ENCODE measurements around the gene CAVIN1.
A peak's percentile ranks its signal among the peaks of the same experiment; 100 is the strongest.
"Not testable (repeated sequence)": the region's sequence is repeated elsewhere in the genome, so short reads cannot be mapped to it uniquely, and the experiment has no call there.

CAVIN1 gene

DNA sequence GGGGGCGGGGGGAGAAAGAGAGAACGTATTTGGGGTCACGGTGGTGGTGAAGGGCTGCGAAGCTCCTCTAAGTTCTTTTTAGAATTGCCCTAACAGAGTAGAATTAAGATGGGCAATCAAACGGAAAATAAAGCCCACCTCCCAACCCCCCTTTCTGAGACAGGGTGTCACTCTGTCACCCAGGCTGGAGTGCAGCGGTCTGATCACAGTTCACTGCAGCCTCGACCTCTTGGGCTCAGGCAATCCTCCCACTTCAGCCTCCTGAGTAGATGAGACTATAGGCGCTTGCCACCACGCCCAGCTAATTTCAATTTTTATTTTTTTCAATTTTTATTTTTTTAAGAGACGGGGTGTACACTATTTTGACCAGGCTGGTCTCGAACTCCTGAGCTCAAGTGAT lies 710 bp upstream of the CAVIN1 start:
- Histone ChIP-seq H3K27me3 (ENCODE audit: control insufficient read depth, insufficient read depth, low read length) (peaks cover 8% of the 10 kb centered on the region), H3K27ac (ENCODE audit: low read depth, low read length) (peak overlapping the region; percentile 98), H3K36me3 (ENCODE audit: control insufficient read depth, insufficient read depth, low read length) (no peaks in the 10 kb centered on the region), H3K4me1 (ENCODE audit: control insufficient read depth, insufficient read depth, low read length) (peaks cover 18% of the 10 kb centered on the region), H3K9ac (ENCODE audit: low read length) (no peak overlapping the region), H3K4me3 (ENCODE audit: low read length) (peak overlapping the region; percentile 95)

DNA sequence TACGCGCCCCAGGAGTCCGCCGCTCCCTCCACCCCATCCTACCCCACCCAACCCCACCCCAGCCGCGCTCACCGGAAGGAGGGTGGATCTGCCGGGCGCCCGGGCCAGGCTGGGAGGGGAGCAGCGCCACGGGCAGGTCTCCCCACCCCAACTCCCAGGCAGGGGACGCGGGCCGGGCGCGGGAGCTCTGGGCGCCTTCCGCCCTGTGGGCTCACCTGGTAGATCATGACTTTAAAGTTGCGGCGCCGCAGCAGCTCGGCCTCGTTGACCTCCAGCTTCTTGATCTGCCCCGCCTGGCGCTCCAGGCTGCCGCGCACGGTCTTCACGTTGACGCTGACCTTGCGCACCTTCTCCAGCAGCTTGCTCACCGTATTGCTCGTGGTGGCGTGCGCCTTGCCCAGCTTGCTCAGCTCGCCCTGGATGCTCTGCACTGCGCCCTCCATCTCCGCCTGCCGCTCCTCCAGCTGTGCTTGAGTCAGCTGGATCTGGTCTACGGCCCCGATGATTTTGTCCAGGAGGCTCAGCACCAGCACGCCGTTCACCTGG lies 571 bp downstream of the CAVIN1 start:
- H3K9ac ChIP-seq (ENCODE audit: low read length) = peak overlapping the region; percentile 83
- peak overlapping the region; percentile 95 for H3K4me3 ChIP-seq (ENCODE audit: low read length)
- peaks cover 8% of the 10 kb centered on the region for H3K27me3 ChIP-seq (ENCODE audit: control insufficient read depth, insufficient read depth, low read length)
- peaks cover 15% of the 10 kb centered on the region for H3K4me1 ChIP-seq (ENCODE audit: control insufficient read depth, insufficient read depth, low read length)
- H3K36me3 ChIP-seq (ENCODE audit: control insufficient read depth, insufficient read depth, low read length) = no peaks in the 10 kb centered on the region
- peak overlapping the region; percentile 98 for H3K27ac ChIP-seq (ENCODE audit: low read depth, low read length)

DNA sequence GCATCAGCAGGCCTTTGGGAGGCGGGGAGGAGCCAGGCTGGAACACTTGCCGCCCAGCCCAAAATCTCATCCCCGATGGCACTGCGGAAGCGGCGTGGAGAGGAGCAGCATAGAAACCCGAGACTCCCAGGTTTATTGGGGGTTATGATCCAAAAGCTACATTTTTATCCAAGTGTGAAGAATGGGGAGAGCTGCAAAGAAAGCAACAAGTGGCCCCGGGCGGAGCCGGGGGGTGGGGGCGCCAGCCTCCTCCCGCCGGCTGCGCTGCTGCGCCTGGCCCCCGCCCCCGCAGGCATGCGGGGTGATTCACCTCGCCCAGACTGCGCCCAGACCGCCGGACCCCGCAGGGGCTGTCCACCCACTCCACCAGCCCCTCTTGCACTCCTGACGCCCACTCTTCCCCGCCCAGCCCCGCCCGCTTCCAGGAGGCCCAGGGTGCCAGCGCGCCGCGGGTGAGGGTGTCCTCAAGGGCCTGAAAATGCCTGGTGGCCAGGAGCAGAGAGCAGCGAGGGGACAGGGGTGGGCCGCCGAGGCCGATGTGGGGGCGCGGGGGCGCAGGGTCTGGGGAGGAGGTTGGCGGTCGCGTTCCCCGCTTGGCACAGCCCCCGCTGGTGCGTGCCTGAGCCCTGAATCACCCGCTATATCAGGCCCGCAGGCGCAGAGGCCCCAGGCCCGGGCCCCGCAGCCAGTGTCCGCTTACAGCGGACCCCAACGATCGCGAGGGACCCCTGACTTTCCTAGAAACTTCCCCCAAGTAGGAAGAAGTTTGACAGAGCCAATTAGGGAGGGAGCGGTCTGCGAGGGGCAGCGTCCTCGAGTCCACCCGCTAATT lies 1.3 kb downstream of the CAVIN1 start:
- Histone ChIP-seq H3K9ac (ENCODE audit: low read length) (peak overlapping the region; percentile 42), H3K4me3 (ENCODE audit: low read length) (peak overlapping the region; percentile 95), H3K27me3 (ENCODE audit: control insufficient read depth, insufficient read depth, low read length) (peaks cover 8% of the 10 kb centered on the region), H3K4me1 (ENCODE audit: control insufficient read depth, insufficient read depth, low read length) (peaks cover 16% of the 10 kb centered on the region), H3K27ac (ENCODE audit: low read depth, low read length) (peak overlapping the region; percentile 98), H3K36me3 (ENCODE audit: control insufficient read depth, insufficient read depth, low read length) (no peaks in the 10 kb centered on the region)

DNA sequence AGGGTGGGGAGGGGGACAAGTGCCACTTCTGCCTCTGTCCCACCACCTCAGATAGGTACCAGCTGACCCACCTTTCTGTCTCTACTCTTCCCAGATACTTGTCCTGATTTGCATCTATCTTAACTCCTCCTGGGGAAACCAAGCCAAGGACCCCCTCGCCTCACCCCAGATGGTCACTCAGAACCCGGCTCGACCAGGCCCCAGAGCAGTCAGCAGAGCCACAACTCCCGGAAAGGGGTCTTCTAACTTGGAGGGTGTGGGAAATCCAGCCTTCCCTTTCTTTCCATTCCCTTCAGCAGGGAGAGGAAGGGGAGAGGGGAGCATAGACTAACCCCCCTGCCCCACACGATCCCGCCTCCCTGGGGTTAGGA lies 1.9 kb downstream of the CAVIN1 start:
- Histone ChIP-seq H3K9ac (ENCODE audit: low read length) (no peak overlapping the region), H3K4me3 (ENCODE audit: low read length) (peak overlapping the region; percentile 95), H3K36me3 (ENCODE audit: control insufficient read depth, insufficient read depth, low read length) (no peaks in the 10 kb centered on the region), H3K4me1 (ENCODE audit: control insufficient read depth, insufficient read depth, low read length) (peaks cover 18% of the 10 kb centered on the region), H3K27ac (ENCODE audit: low read depth, low read length) (peak overlapping the region; percentile 98), H3K27me3 (ENCODE audit: control insufficient read depth, insufficient read depth, low read length) (peaks cover 8% of the 10 kb centered on the region)

DNA sequence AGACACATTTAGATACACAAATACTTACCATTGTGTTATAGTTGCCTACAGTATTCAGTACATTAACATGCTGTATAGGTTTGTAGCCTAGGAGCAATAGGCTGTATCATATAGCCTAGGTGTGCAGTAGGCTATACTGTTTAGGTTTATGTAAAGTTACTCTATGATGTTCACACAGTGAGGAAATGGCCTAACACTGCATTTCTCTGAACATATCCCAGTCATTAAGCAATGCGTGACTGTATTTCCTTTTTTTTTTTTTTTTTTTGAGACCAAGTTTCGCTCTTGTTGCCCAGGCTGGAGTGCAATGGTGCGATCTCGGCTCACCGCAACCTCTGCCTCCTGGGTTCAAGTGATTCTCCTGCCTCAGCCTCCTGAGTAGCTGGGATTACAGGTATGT lies 5.1 kb downstream of the CAVIN1 start:
- H3K27me3 ChIP-seq (ENCODE audit: control insufficient read depth, insufficient read depth, low read length); H3K27ac ChIP-seq (ENCODE audit: low read depth, low read length); H3K9ac ChIP-seq (ENCODE audit: low read length); H3K4me3 ChIP-seq (ENCODE audit: low read length); H3K36me3 ChIP-seq (ENCODE audit: control insufficient read depth, insufficient read depth, low read length): not testable (repeated sequence)
- H3K4me1 ChIP-seq (ENCODE audit: control insufficient read depth, insufficient read depth, low read length) = peaks cover 29% of the 10 kb centered on the region

DNA sequence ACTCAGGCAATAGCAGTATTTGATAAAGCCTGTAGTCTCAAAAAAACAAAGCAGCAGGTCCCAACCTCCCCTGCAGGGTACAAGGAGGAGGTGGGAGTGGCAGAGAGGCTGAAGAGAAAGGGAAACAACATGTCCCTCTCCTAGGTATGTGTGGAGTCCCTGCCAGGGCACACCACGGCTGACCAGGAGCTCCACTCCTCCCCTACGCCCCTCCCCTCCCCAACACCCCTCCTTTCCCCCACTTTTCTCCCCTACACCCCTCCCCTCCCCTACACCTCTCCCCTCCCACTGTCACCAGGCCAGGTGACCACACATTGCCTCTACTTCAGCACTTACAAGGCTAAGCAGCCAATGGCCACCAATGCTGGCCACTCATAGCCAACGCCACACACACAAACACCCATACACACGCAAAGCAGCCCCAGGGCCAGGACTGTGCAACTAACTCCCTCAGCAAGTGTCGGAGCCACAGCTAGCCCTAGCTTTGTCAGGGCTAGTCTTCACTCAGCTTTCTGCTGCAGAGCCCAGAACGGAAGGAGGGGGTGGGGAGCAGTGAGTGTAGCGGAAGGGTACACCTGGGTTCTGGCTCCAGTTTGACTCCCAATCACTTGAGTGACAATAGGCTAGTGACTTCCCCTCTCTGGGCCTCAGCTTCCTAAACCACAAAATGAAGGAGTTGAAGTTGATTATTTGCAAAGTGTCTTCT lies 8.2 kb downstream of the CAVIN1 start:
- H3K36me3 ChIP-seq (ENCODE audit: control insufficient read depth, insufficient read depth, low read length) = no peaks in the 10 kb centered on the region
- H3K27ac ChIP-seq (ENCODE audit: low read depth, low read length) = peak overlapping the region; percentile 42
- H3K27me3 ChIP-seq (ENCODE audit: control insufficient read depth, insufficient read depth, low read length) = no peaks in the 10 kb centered on the region
- peaks cover 34% of the 10 kb centered on the region for H3K4me1 ChIP-seq (ENCODE audit: control insufficient read depth, insufficient read depth, low read length)
- H3K4me3 ChIP-seq (ENCODE audit: low read length) = peak overlapping the region; percentile 19
- H3K9ac ChIP-seq (ENCODE audit: low read length) = no peak overlapping the region

DNA sequence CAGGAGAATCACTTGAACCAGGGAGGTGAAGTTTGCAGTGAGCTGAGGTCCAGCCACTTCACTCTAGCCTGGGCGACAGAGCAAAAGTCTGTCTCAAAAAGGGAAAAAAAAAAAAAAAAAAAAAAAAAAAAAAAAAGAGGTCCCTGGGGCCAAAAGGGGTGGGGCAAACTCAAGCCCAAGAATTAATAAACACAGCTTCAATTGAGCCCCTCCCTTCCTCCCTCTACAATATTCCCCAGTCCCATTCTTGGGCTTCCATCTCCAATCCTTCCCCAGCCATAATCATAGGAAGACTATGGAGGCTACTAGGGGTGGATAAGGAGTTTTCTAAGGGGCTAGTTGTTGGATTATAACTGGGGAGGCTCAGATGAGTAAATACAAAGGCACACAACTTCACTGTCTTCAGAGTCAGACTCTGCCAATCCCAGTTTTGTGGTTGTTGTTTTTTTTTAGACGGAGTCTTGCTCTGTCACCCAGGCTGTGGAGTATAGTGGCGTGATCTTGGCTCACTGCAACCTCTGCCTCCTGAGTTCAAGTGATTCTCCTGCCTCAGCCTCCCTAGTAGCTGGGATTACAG lies 9.5 kb downstream of the CAVIN1 start:
- Histone ChIP-seq H3K4me3 (ENCODE audit: low read length) (no peak overlapping the region), H3K4me1 (ENCODE audit: control insufficient read depth, insufficient read depth, low read length) (peaks cover 38% of the 10 kb centered on the region), H3K9ac (ENCODE audit: low read length) (no peak overlapping the region), H3K36me3 (ENCODE audit: control insufficient read depth, insufficient read depth, low read length) (no peaks in the 10 kb centered on the region), H3K27me3 (ENCODE audit: control insufficient read depth, insufficient read depth, low read length) (no peaks in the 10 kb centered on the region), H3K27ac (ENCODE audit: low read depth, low read length) (peak overlapping the region; percentile 51)

DNA sequence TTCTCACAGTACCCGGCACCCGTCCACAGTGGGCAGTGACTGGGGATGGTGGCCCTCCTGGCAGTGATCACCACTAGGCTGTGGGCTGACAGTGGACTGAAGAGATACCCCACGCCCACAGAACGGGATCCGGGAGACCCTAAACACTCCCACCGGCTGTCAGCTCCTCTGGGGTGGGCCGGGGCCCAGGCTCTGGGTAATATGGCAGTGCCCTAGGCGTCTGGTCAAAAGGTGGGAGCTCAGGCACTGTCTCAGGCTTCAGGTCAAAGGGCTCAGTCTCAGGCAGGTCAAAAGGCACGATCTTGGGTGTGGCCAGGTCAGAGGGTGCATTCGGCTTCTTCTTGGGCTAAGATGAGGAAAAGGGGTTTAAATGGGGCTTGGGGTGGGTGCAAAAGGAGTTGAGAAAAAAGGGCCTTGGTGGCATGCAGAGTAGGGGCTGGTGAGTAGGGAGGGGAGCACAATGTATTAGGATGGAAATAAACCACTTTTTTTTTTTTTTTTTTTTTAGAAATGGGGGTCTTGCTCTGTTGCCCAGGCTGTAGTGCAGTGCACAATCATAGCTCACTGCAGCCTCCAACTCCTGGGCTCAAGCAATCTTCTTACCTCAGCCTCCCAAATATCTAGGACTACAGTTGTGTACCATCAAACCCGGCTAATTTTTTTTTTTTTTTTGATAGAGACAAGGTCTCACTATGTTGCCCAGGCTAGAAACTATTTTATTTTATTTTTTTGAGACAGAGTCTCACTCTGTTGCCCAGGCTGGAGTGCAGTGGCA lies 11.0 kb downstream of the CAVIN1 start:
- no peaks in the 10 kb centered on the region for H3K36me3 ChIP-seq (ENCODE audit: control insufficient read depth, insufficient read depth, low read length)
- peak overlapping the region; percentile 71 for H3K27ac ChIP-seq (ENCODE audit: low read depth, low read length)
- H3K27me3 ChIP-seq (ENCODE audit: control insufficient read depth, insufficient read depth, low read length) = no peaks in the 10 kb centered on the region
- peaks cover 45% of the 10 kb centered on the region for H3K4me1 ChIP-seq (ENCODE audit: control insufficient read depth, insufficient read depth, low read length)
- no peak overlapping the region for H3K9ac ChIP-seq (ENCODE audit: low read length)
- no peak overlapping the region for H3K4me3 ChIP-seq (ENCODE audit: low read length)

DNA sequence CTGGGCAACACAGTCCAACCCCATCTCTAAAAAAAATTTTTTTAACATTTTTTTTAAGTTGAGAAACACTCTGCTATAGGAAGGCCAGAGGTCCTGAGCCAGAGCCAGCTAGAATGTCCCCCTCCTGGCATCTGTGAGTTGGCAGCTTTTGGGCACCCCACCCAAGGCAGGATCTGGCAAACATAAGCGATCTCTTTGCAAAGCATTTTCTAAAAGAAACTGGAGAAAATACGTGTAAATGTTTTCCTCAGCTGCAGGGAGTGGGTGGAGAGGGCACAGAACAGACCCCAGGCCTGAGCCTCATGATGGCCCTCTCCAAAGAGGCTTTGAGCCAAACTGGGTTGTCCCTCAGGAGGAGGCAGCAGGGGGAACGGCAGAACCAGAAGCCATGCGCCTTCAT lies 11.7 kb downstream of the CAVIN1 start:
- no peaks in the 10 kb centered on the region for H3K36me3 ChIP-seq (ENCODE audit: control insufficient read depth, insufficient read depth, low read length)
- H3K27me3 ChIP-seq (ENCODE audit: control insufficient read depth, insufficient read depth, low read length) = no peaks in the 10 kb centered on the region
- peak overlapping the region; percentile 71 for H3K27ac ChIP-seq (ENCODE audit: low read depth, low read length)
- no peak overlapping the region for H3K4me3 ChIP-seq (ENCODE audit: low read length)
- H3K9ac ChIP-seq (ENCODE audit: low read length) = no peak overlapping the region
- peaks cover 48% of the 10 kb centered on the region for H3K4me1 ChIP-seq (ENCODE audit: control insufficient read depth, insufficient read depth, low read length)

DNA sequence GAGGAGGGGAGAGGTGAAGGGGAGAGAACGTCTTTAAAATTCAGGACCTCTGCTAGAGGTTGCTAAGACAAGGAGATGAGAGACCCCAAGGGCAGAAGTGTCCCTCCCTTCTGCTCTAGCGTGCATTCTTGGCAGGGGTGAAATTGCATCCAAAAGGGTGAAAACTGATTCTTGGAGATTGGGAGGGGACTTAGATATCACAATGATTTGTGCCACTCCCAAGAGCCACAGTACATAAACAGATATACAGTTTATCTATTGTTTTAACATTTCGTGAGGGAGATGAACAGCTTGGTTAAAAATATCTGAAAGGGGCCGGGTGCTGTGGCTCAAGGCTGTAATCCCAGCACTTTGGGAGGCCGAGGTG lies 12.8 kb downstream of the CAVIN1 start:
- peaks cover 50% of the 10 kb centered on the region for H3K4me1 ChIP-seq (ENCODE audit: control insufficient read depth, insufficient read depth, low read length)
- no peaks in the 10 kb centered on the region for H3K36me3 ChIP-seq (ENCODE audit: control insufficient read depth, insufficient read depth, low read length)
- H3K27ac ChIP-seq (ENCODE audit: low read depth, low read length) = peak overlapping the region; percentile 77
- H3K27me3 ChIP-seq (ENCODE audit: control insufficient read depth, insufficient read depth, low read length) = no peaks in the 10 kb centered on the region
- no peak overlapping the region for H3K4me3 ChIP-seq (ENCODE audit: low read length)
- H3K9ac ChIP-seq (ENCODE audit: low read length) = no peak overlapping the region

DNA sequence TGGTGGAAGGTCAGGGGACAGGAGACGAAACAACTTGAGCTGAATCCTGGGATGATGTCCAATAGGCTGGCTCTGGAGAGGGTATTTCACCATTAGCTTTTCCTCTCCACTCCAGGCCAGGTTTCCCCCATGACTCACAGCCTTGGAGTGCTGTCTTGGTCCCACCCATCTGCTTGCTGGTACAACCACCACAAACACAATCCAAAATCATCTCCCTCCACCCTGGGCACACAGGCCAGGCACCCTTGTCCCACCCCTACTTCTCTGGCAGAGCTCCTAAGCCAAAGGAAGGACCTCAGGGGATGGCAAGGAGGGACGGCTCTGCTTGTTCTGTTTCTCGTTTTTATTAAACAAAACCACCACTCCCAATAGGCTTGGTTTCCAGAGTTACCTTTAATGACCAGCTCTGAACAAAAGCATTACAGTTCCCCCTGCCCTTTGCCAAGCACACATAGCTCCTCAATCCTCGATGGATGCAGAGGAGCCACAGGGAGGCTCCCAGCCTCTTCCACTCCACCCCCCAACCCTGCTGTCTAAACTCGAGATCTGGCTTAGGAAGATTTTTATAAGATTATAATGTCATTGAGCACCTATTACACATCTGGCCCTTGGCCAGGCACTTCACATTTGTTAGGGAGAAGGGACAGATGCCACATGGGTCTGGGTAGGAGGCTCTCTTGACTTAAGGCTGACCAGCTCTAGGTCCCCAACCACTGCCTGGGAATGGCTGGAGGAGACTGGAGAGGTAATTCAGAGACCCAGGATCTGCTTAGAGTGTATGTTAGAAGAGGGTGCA lies 13.3 kb downstream of the CAVIN1 start:
- peaks cover 47% of the 10 kb centered on the region for H3K4me1 ChIP-seq (ENCODE audit: control insufficient read depth, insufficient read depth, low read length)
- peaks cover 4% of the 10 kb centered on the region for H3K36me3 ChIP-seq (ENCODE audit: control insufficient read depth, insufficient read depth, low read length)
- H3K4me3 ChIP-seq (ENCODE audit: low read length) = no peak overlapping the region
- no peak overlapping the region for H3K9ac ChIP-seq (ENCODE audit: low read length)
- no peaks in the 10 kb centered on the region for H3K27me3 ChIP-seq (ENCODE audit: control insufficient read depth, insufficient read depth, low read length)
- peak overlapping the region; percentile 77 for H3K27ac ChIP-seq (ENCODE audit: low read depth, low read length)
